K562 (cell line): ENCODE results near the gene NPC1. TPM values are rescaled to one million over a fixed set of nuclear protein-coding genes. Genes with fewer than 3 reads are reported as not detected.

Experiments used
- ATAC-seq: fragments of 200-7000 bp; cut with Tn5 transposase; 3 replicates; pipeline ENCODE4 v1.9.1; 2020; ENCODE audit warnings: moderate library complexity
- BruUV-seq: library from RNA; stranded (reverse); fragments of 400-500 nt; replicated peaks from 2 replicates; lab custom pipeline; 2021; lab: Mats Ljungman, UMichigan
- CTCF ChIA-PET: fragments of 300-600 bp; formaldehyde crosslinking; extraction: SDS; loops from one replicate; lab custom pipeline; 2021; ENCODE audit warnings: low intra/inter-chr PET ratio; lab: Yijun Ruan, JAX
- POLR2A ChIA-PET: fragments of 300-600, 350-650 bp; sonication (Branson Sonifier 250); formaldehyde crosslinking; extraction: SDS; loops from one replicate; lab custom pipeline; 2021; ENCODE audit warnings: antibody characterized with exemption, inconsistent platforms; lab: Yijun Ruan, JAX
- DNase-seq, 4 experiments: peaks; one replicate each; pipeline versions ENCODE4 v3.0.0 to v3.0.0-alpha.2; 2011 to 2018; ENCODE audit warnings: low spot score in 3 of 4, mixed read lengths in 3 of 4; ENCODE audit errors: extremely low read depth in 1 of 4
- FAIRE-seq: peaks from 2 replicates; lab custom pipeline; 2011; peaks lifted over from hg19 to GRCh38; lab: Jason Lieb, UNC
- H2AFZ ChIP-seq: 2 replicates; pipeline ENCODE4 v1.6.0; 2011; ENCODE audit warnings: low read depth, low read length, control low read depth, inconsistent platforms
- H3K27ac ChIP-seq: fragments of 200-600 bp; 3 replicates; pipeline ENCODE4 v1.8.0; 2011; ENCODE audit warnings: low read depth, mild to moderate bottlenecking, control low read depth, inconsistent platforms, low read length, moderate library complexity, mixed read lengths; ENCODE audit errors: extremely low read depth
- H3K27me3 ChIP-seq, 2 experiments: fragments of 300-600 bp in 1 of 2; 2 replicates in 1 of 2; 3 replicates in 1 of 2; pipeline versions ENCODE4 v1.6.0 to v1.8.0; 2011; ENCODE audit warnings: inconsistent platforms in 2 of 2, low read length in 2 of 2, mild to moderate bottlenecking in 1 of 2, mixed read lengths in 1 of 2, moderate library complexity in 1 of 2; ENCODE audit not compliant: control insufficient read depth in 2 of 2, insufficient read depth in 2 of 2
- H3K36me3 ChIP-seq: fragments of 300-600 bp; 3 replicates; pipeline ENCODE4 v1.8.0; 2011; ENCODE audit warnings: mild to moderate bottlenecking, low read length, inconsistent platforms; ENCODE audit not compliant: control insufficient read depth, insufficient read depth
- H3K4me1 ChIP-seq, 2 experiments: fragments of 200-600 bp in 1 of 2; replicated peaks in 1 of 2; 2 replicates in 1 of 2; 3 replicates in 1 of 2; pipeline versions ENCODE4 v1.5.1 to v1.8.0; 2011; ENCODE audit warnings: inconsistent platforms in 2 of 2, low read length in 2 of 2, mild to moderate bottlenecking in 1 of 2, mixed read lengths in 1 of 2, moderate library complexity in 1 of 2; ENCODE audit not compliant: control insufficient read depth in 2 of 2, insufficient read depth in 2 of 2
- H3K4me2 ChIP-seq: 2 replicates; pipeline ENCODE4 v1.6.1; 2011; ENCODE audit warnings: low read length, control low read depth, inconsistent platforms, mixed read lengths; ENCODE audit not compliant: insufficient read depth
- H3K4me3 ChIP-seq: fragments of 200-600 bp; sonication (generic), shearing (Covaris generic); 2 replicates; pipeline ENCODE4 v1.5.1; 2016; ENCODE audit warnings: control low read depth, inconsistent platforms
- H3K79me2 ChIP-seq: fragments of 200-600 bp; 3 replicates; pipeline ENCODE4 v1.8.0; 2011; ENCODE audit warnings: low read length, inconsistent platforms; ENCODE audit not compliant: control insufficient read depth, insufficient read depth
- H3K9ac ChIP-seq, 2 experiments: 2 replicates each; pipeline versions ENCODE4 v1.6.0 to v1.6.1; 2011; ENCODE audit warnings: low read depth in 2 of 2, low read length in 2 of 2, control low read depth in 1 of 2, inconsistent platforms in 1 of 2, mild to moderate bottlenecking in 1 of 2, mixed read lengths in 1 of 2; ENCODE audit not compliant: insufficient read depth in 1 of 2
- H3K9me1 ChIP-seq: one replicate; pipeline ENCODE4 v1.6.0; 2011; ENCODE audit warnings: inconsistent platforms, mild to moderate bottlenecking, low read length, moderate library complexity; ENCODE audit not compliant: control insufficient read depth, insufficient read depth
- H3K9me3 ChIP-seq: replicated peaks from 2 replicates; pipeline ENCODE4 v1.5.1; 2011; ENCODE audit warnings: low read depth, low read length, inconsistent platforms; ENCODE audit not compliant: control insufficient read depth, insufficient read depth
- H4K20me1 ChIP-seq: replicated peaks from 2 replicates; pipeline ENCODE4 v1.6.1; 2011; ENCODE audit warnings: low read length, inconsistent platforms, mixed read lengths; ENCODE audit not compliant: control insufficient read depth, insufficient read depth
- CREM ChIP-seq: IDR thresholded peaks from 2 replicates; pipeline ENCODE4 v1.6.1; 2014; ENCODE audit warnings: antibody characterized with exemption, low read depth
- PRPF4 ChIP-seq: fragments of 200-400 bp; formaldehyde crosslinking; IDR thresholded peaks from one replicate; pipeline ENCODE4 v1.6.1; 2017; ENCODE audit warnings: low read length, low read depth, mild to moderate bottlenecking; ENCODE audit not compliant: insufficient read depth, poor library complexity, severe bottlenecking
- STAT5B ChIP-seq: fragments of 250-450 bp; sonication (Bioruptor Pico); IDR thresholded peaks from 2 replicates; pipeline ENCODE4 v1.8.0; 2021; ENCODE audit warnings: mild to moderate bottlenecking, inconsistent platforms
- WGBS: fragments of 100-300 bp; shearing (Covaris generic); methylation state at CpG from one replicate; pipeline ENCODE4 v1.1.6; 2016; ENCODE audit warnings: low coverage, mixed read lengths; ENCODE audit not compliant: insufficient coverage; ENCODE audit errors: missing lambda C conversion rate; 5-methylcytosine and 5-hydroxymethylcytosine counted together
- in situ Hi-C: fragments of 300-500 bp; cut with MboI; formaldehyde crosslinking; loops from 4 replicates; pipeline ENCODE4 v1.15.0; 2018; ENCODE audit warnings: inconsistent platforms, mixed read lengths
- intact Hi-C: fragments of 100-400 bp; cut with micrococcal nuclease; formaldehyde crosslinking; loops from 2 replicates; pipeline ENCODE4 v1.14.2; 2022
- polyA plus RNA-seq, 8 experiments: library from polyadenylated mRNA; depleted of rRNA in 4 of 8; stranded (reverse) in 5 of 8; unstranded in 3 of 8; fragments of >200 nt; fragmentation: Nextera tagmentation in 2 of 8; fragmentation: Illumina TruSeq in 1 of 8; extraction: Ambion mirVana in 2 of 8; extraction: Trizol in 1 of 8; gene quantifications; 2 replicates each; pipeline versions ENCODE4 v1.2.1 to v1.2.3, GENCODE V29; 2011 to 2014; ENCODE audit warnings: inconsistent platforms in 1 of 8, missing spikeins in 1 of 8
- total RNA-seq, 7 experiments: library from RNA; depleted of rRNA in 6 of 7; stranded (reverse); fragments of >200 nt in 6 of 7; fragmentation: Illumina TruSeq in 2 of 7; extraction: Trizol in 2 of 7; gene quantifications; 2 replicates each; pipeline versions ENCODE4 v1.2.1 to v1.2.3, GENCODE V29; 2011 to 2021; ENCODE audit warnings: low replicate concordance in 1 of 7
- TF ChIP-seq, protein P1 (sequence below): sonication (generic); formaldehyde crosslinking; IDR thresholded peaks from 2 replicates; pipeline ENCODE4 v1.8.1; 2023; ENCODE audit warnings: mild to moderate bottlenecking, missing genetic modification reagents
- TF ChIP-seq, protein P2 (sequence below): fragments of 450-650 bp; IDR thresholded peaks from 2 replicates; pipeline ENCODE4 v1.6.1; 2017; ENCODE audit warnings: mild to moderate bottlenecking, moderate library complexity

NPC1 gene
- total and polyA plus RNA-seq, 9 of the 15 experiments (the other 6 are each of a cell fraction or from before 2014, with no cell fraction given), result 17.1 to 45.9 (median 27.6) TPM

DNA sequence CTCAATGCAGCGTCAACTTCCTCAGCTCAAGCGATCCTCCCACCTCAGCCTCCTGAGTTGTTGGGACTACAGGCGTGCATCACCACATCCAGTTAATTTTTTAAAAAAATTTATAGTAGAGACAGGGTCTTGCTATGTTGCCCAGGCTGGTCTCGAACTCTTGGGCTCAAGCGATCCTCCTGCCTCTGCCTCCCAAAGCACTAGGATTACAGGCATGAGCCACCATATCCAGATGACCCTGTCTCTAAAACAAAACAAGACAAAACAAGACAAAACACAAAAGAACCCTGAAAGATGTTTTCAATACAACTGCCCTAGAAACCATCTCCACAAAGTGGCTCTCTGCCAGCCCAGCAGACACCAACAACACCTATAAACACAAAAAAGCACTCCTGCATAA is 45.0 kb upstream of the NPC1 start:
- in situ Hi-C loops (no loop called here), intact Hi-C loops (no loop called here)
- no peaks in the 10 kb centered on the region for H3K36me3 ChIP-seq
- no peak overlapping the region for H2AFZ ChIP-seq
- FAIRE-seq (no peak), ATAC-seq (no peak), DNase-seq (no peak)
- TF ChIP-seq, protein P1, sequence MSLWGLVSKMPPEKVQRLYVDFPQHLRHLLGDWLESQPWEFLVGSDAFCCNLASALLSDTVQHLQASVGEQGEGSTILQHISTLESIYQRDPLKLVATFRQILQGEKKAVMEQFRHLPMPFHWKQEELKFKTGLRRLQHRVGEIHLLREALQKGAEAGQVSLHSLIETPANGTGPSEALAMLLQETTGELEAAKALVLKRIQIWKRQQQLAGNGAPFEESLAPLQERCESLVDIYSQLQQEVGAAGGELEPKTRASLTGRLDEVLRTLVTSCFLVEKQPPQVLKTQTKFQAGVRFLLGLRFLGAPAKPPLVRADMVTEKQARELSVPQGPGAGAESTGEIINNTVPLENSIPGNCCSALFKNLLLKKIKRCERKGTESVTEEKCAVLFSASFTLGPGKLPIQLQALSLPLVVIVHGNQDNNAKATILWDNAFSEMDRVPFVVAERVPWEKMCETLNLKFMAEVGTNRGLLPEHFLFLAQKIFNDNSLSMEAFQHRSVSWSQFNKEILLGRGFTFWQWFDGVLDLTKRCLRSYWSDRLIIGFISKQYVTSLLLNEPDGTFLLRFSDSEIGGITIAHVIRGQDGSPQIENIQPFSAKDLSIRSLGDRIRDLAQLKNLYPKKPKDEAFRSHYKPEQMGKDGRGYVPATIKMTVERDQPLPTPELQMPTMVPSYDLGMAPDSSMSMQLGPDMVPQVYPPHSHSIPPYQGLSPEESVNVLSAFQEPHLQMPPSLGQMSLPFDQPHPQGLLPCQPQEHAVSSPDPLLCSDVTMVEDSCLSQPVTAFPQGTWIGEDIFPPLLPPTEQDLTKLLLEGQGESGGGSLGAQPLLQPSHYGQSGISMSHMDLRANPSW (CRISPR knock-in tag), result no peak
- TF ChIP-seq STAT5B (no peak), PRPF4 (no peak), CREM (no peak)
- TF ChIP-seq, protein P2, sequence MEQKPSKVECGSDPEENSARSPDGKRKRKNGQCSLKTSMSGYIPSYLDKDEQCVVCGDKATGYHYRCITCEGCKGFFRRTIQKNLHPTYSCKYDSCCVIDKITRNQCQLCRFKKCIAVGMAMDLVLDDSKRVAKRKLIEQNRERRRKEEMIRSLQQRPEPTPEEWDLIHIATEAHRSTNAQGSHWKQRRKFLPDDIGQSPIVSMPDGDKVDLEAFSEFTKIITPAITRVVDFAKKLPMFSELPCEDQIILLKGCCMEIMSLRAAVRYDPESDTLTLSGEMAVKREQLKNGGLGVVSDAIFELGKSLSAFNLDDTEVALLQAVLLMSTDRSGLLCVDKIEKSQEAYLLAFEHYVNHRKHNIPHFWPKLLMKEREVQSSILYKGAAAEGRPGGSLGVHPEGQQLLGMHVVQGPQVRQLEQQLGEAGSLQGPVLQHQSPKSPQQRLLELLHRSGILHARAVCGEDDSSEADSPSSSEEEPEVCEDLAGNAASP, result no peak
- no TSS peak for BruUV-seq
- H3K4me1 ChIP-seq, result no peaks in the 10 kb centered on the region; a peak in 2 of 5 replicates
- no peak overlapping the region for H3K4me2 ChIP-seq
- H4K20me1 ChIP-seq, result no peaks in the 10 kb centered on the region
- H3K4me3 ChIP-seq, result no peak overlapping the region
- H3K27ac ChIP-seq, result no peak overlapping the region
- H3K27me3 ChIP-seq, result peaks cover 0 to 16% of the 10 kb centered on the region in 2 experiments; a peak in 2 of 5 replicates
- 4% methylated on average over 4 of the region's 5 CpGs for WGBS
- no peaks in the 10 kb centered on the region for H3K9me1 ChIP-seq
- no peaks in the 10 kb centered on the region for H3K9me3 ChIP-seq
- POLR2A ChIA-PET, result interaction anchor here (0.9 kb wide), 1 partner anchor 30 kb away, joined by 3 read pairs; no protein-coding TSS in a partner anchor
- H3K9ac ChIP-seq, result no peak overlapping the region
- H3K79me2 ChIP-seq, result no peaks in the 10 kb centered on the region
- CTCF ChIA-PET, result no interaction called here
